Suprapubic skin (tissue), 3 donors: ENCODE results near the gene ATXN1L.

Source experiments
- CTCF ChIP-seq, 2 donors: fragments of 200-600 bp in 1 of 2; fragments of 450-650 bp in 1 of 2; sonication (generic) in 1 of 2; IDR thresholded peaks; one replicate each; pipeline ENCODE4 v1.5.1; 2016 to 2019; ENCODE audit warnings: antibody characterized with exemption in 2 of 2, mild to moderate bottlenecking in 1 of 2, moderate library complexity in 1 of 2
- POLR2A ChIP-seq, 2 donors: fragments of 450-650 bp; IDR thresholded peaks; one replicate each; pipeline ENCODE4 v1.6.1; 2017; ENCODE audit warnings: antibody characterized with exemption in 2 of 2, mild to moderate bottlenecking in 2 of 2, moderate library complexity in 2 of 2

- no peak for TF ChIP-seq POLR2A (IDR thresholded peaks at IDR 0.05)
- no peak for TF ChIP-seq CTCF (IDR thresholded peaks at IDR 0.05)
These were observed 37.7 kb upstream of the ATXN1L start for GRCh38 chr16:71807905-71808592.
